Peyer's patch (tissue), 4 donors: ENCODE data around the gene NUP62. TPM values are rescaled to one million over a fixed set of nuclear protein-coding genes. Genes with fewer than 3 reads are reported as not detected.

Experiments
- DNase-seq, 3 donors: peaks; one replicate each; pipeline ENCODE4 v3.0.0-alpha.2; 2017 to 2019
- H3K27ac ChIP-seq, 4 donors: fragments of 200-600 bp; sonication (generic); one replicate each; pipeline ENCODE4 v1.5.1; 2016 to 2019
- H3K27me3 ChIP-seq, 2 donors: fragments of 200-600 bp; sonication (generic); one replicate each; pipeline ENCODE4 v1.5.1; 2019
- H3K36me3 ChIP-seq, 3 donors: fragments of 200-600 bp; sonication (generic); one replicate each; pipeline ENCODE4 v1.5.1; 2016 to 2019
- H3K4me1 ChIP-seq, 4 donors: fragments of 200-600 bp; sonication (generic); one replicate each; pipeline ENCODE4 v1.5.1; 2016 to 2019
- H3K4me3 ChIP-seq, 4 donors: fragments of 200-600 bp; sonication (generic); 1 replicate in 3 of 4; 2 replicates in 1 of 4; pipeline ENCODE4 v1.5.1; 2016 to 2019; ENCODE audit warnings: mild to moderate bottlenecking in 1 of 4
- H3K9me3 ChIP-seq, 4 donors: fragments of 200-600 bp; sonication (generic); one replicate each; pipeline ENCODE4 v1.5.1; 2016 to 2019; ENCODE audit warnings: mild to moderate bottlenecking in 1 of 4
- POLR2A ChIP-seq, 2 donors: fragments of 450-650 bp; IDR thresholded peaks; one replicate each; pipeline ENCODE4 v1.5.1; 2017; ENCODE audit warnings: antibody characterized with exemption in 2 of 2, mild to moderate bottlenecking in 2 of 2, moderate library complexity in 2 of 2
- total RNA-seq, 4 donors: library from RNA; depleted of rRNA; stranded (reverse); fragments of >200 nt; gene quantifications; one replicate each; pipeline ENCODE4 v1.1.0, GENCODE V29; 2016
- TF ChIP-seq, protein P1 (sequence below), 6 experiments: fragments of 450-650 bp in 4 of 6; fragments of 200-600 bp in 2 of 6; sonication (generic) in 1 of 6; IDR thresholded peaks; one replicate each; pipeline ENCODE4 v1.5.1; 2017 to 2019; ENCODE audit warnings: antibody characterized with exemption in 6 of 6, mild to moderate bottlenecking in 3 of 6, moderate library complexity in 1 of 6

The NUP62 gene
- total RNA-seq, 4 donors from 2014 or later: 40.0 to 54.5 (median 46.0) TPM

GRCh38 chr19:49873834-49874233 lies 55.5 kb downstream of the NUP62 start:
- no peaks in the 10 kb centered on the region for H3K27me3 ChIP-seq
- no peak for DNase-seq
- H3K27ac ChIP-seq: no peak overlapping the region
- no peaks in the 10 kb centered on the region for H3K9me3 ChIP-seq
- TF ChIP-seq, protein P1, sequence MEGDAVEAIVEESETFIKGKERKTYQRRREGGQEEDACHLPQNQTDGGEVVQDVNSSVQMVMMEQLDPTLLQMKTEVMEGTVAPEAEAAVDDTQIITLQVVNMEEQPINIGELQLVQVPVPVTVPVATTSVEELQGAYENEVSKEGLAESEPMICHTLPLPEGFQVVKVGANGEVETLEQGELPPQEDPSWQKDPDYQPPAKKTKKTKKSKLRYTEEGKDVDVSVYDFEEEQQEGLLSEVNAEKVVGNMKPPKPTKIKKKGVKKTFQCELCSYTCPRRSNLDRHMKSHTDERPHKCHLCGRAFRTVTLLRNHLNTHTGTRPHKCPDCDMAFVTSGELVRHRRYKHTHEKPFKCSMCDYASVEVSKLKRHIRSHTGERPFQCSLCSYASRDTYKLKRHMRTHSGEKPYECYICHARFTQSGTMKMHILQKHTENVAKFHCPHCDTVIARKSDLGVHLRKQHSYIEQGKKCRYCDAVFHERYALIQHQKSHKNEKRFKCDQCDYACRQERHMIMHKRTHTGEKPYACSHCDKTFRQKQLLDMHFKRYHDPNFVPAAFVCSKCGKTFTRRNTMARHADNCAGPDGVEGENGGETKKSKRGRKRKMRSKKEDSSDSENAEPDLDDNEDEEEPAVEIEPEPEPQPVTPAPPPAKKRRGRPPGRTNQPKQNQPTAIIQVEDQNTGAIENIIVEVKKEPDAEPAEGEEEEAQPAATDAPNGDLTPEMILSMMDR (IDR thresholded peaks at IDR 0.05): no peak
- no peak for TF ChIP-seq POLR2A (IDR thresholded peaks at IDR 0.05)
- peaks cover 0 to 17% (median 0%) of the 10 kb centered on the region in 3 donors for H3K36me3 ChIP-seq
- H3K4me1 ChIP-seq: peaks cover 6 to 38% (median 12%) of the 10 kb centered on the region in 4 donors
- H3K4me3 ChIP-seq: no peak overlapping the region

DNA sequence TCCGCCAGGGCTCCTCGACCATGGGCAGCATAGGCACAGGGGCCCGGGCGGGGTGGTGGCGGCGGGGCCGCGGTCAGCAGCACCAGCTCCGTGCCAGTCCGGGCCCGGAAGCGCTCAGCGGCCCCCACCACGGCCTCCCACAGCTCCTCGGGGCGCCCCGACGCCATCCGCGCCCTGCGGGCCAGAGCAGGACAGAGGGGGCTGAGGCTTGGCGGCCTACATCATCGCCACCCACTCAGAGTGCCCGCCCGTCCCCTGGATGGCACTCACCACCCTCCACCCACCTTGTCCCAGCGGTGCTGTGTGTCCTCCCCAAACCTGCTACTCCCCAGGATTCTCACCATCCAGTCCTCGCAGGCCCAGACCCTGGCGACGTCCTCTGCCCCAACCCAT lies 56.2 kb downstream of the NUP62 start:
- DNase-seq: no peak
- no peak for TF ChIP-seq POLR2A (IDR thresholded peaks at IDR 0.05)
- TF ChIP-seq, protein P1 (IDR thresholded peaks at IDR 0.05): no peak
- Histone ChIP-seq H3K27ac (no peak overlapping the region), H3K9me3 (no peaks in the 10 kb centered on the region), H3K27me3 (no peaks in the 10 kb centered on the region), H3K4me1 (peaks cover 6 to 38% (median 14%) of the 10 kb centered on the region in 4 donors), H3K4me3 (no peak overlapping the region), H3K36me3 (peaks cover 0 to 15% (median 0%) of the 10 kb centered on the region in 3 donors)

DNA sequence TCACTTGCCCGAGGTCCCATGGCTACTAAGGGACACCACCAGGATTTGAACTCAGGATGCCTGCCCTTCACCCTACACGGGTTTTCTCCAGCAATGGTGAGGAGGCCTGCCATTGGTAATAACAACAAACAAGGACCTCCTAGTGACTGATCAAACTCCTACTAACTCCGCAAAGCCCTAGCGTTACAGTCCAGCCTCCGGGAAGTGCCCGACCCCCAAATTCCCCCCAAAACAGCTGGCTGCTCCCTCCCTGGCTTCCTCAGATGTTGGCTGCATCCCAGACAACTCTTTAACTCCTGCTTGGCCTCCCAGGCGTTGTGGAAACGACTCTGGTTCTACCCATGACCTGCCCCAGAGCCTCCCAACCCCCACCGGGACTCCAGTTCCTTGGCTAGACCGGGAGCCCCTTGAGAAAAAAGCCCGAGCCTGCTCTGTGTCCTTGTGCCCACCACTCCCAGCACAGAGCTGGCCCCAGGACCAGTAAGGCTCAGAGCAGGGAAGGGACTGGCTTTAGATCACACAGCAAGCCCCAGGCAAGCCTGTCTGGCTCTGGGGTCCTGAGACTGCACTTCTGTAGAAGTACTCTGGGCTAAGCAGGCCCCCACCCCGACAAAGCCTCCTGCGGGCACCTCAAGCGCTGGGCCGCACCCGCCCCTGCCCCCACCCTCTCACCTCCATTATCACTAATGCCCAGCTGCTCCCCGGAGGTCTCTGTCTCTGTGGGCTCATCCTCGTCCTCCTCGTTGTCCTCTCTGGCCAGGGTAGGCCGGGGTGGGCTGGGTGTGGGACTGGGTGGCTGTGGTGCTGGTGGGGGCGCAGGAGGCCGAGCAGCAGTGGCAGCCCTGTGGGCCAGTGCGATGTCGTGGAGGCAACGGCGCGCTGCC lies 56.8 kb downstream of the NUP62 start:
- H3K4me1 ChIP-seq: peaks cover 6 to 41% (median 14%) of the 10 kb centered on the region in 4 donors
- no peak for DNase-seq
- TF ChIP-seq, protein P1 (IDR thresholded peaks at IDR 0.05): no peak
- no peak for TF ChIP-seq POLR2A (IDR thresholded peaks at IDR 0.05)
- H3K36me3 ChIP-seq: peaks cover 0 to 15% (median 0%) of the 10 kb centered on the region in 3 donors
- no peak overlapping the region for H3K27ac ChIP-seq
- H3K4me3 ChIP-seq: no peak overlapping the region
- no peaks in the 10 kb centered on the region for H3K9me3 ChIP-seq
- H3K27me3 ChIP-seq: no peaks in the 10 kb centered on the region

GRCh38 chr19:49871349-49871985 lies 57.8 kb downstream of the NUP62 start:
- Histone ChIP-seq H3K9me3 (no peaks in the 10 kb centered on the region), H3K27ac (no peak overlapping the region), H3K4me1 (peaks cover 6 to 43% (median 16%) of the 10 kb centered on the region in 4 donors), H3K36me3 (peaks cover 0 to 15% (median 0%) of the 10 kb centered on the region in 3 donors), H3K27me3 (no peaks in the 10 kb centered on the region), H3K4me3 (no peak overlapping the region)
- TF ChIP-seq, protein P1 (IDR thresholded peaks at IDR 0.05): no peak
- no peak for TF ChIP-seq POLR2A (IDR thresholded peaks at IDR 0.05)
- no peak for DNase-seq

GRCh38 chr19:49870309-49870901 lies 58.9 kb downstream of the NUP62 start:
- no peak for DNase-seq
- TF ChIP-seq POLR2A (IDR thresholded peaks at IDR 0.05): no peak
- TF ChIP-seq, protein P1 (IDR thresholded peaks at IDR 0.05): no peak
- peaks cover 0 to 15% (median 0%) of the 10 kb centered on the region in 3 donors for H3K36me3 ChIP-seq
- no peaks in the 10 kb centered on the region for H3K27me3 ChIP-seq
- H3K27ac ChIP-seq: peak overlapping the region; percentile 85 to 95 (median 91)
- H3K9me3 ChIP-seq: no peaks in the 10 kb centered on the region
- H3K4me1 ChIP-seq: peaks cover 5 to 49% (median 24%) of the 10 kb centered on the region in 4 donors
- peak overlapping the region; percentile 51 to 65 (median 62) for H3K4me3 ChIP-seq
